ENCODE data around the gene FOXJ3. TPM values are rescaled to one million over a fixed set of nuclear protein-coding genes. Genes with fewer than 3 reads are reported as not detected.

Gene FOXJ3
- total RNA-seq, 1 experiment from 2014 or later = 55.3 TPM

DNA sequence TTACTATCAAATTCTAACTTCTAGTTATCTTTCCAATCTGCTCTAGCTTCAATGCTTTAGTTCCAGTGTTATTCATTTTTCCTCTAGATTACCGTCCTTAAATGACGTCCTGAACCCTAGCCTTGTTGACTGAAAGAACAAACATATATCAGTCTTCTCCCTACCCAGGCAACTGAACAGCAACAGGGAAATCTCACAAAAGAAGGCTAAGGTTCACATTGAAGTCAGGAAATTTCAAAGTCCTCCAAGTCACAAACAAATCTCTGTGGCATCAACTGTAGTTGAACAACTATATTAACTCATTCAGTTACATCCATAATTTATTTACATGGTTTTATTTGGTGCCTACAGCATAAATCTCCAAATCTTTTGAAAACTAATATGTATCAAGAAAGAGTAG, 19.5 kb downstream of the FOXJ3 start:
- Histone ChIP-seq H3K9me3 (ENCODE audit: control insufficient read depth, insufficient read depth, low read depth, low read length) (no peaks in the 10 kb centered on the region), H3K36me3 (ENCODE audit: control insufficient read depth, insufficient read depth, low read length) (no peaks in the 10 kb centered on the region), H3K4me3 (ENCODE audit: low read depth in 2 of 2, low read length in 2 of 2) (no peak overlapping the region), H3K27ac (ENCODE audit: low read length) (no peak overlapping the region), H3K27me3 (ENCODE audit: control insufficient read depth, insufficient read depth, low read length) (no peaks in the 10 kb centered on the region), H3K4me1 (ENCODE audit: control insufficient read depth, insufficient read depth, low read length) (peaks cover 18% of the 10 kb centered on the region)
- in situ Hi-C loops (cut with HindIII; ENCODE audit: low pct_unique_long_range_greater_than_20kb, low sequenced_read_pairs) (no loop called here), intact Hi-C loops (cut with micrococcal nuclease; ENCODE audit: unreplicated experiment) (loop anchor here (10.0 kb wide), 1 partner anchor 141 kb away; no protein-coding TSS in a partner anchor)
- TF ChIP-seq POLR2AphosphoS5 (IDR thresholded peaks at IDR 0.05; ENCODE audit: low read depth, low read length) = no peak
- no peak for TF ChIP-seq SIN3A (IDR thresholded peaks at IDR 0.05; ENCODE audit: borderline replicate concordance, insufficient read depth, low read depth, low read length)
- TF ChIP-seq, protein P1, sequence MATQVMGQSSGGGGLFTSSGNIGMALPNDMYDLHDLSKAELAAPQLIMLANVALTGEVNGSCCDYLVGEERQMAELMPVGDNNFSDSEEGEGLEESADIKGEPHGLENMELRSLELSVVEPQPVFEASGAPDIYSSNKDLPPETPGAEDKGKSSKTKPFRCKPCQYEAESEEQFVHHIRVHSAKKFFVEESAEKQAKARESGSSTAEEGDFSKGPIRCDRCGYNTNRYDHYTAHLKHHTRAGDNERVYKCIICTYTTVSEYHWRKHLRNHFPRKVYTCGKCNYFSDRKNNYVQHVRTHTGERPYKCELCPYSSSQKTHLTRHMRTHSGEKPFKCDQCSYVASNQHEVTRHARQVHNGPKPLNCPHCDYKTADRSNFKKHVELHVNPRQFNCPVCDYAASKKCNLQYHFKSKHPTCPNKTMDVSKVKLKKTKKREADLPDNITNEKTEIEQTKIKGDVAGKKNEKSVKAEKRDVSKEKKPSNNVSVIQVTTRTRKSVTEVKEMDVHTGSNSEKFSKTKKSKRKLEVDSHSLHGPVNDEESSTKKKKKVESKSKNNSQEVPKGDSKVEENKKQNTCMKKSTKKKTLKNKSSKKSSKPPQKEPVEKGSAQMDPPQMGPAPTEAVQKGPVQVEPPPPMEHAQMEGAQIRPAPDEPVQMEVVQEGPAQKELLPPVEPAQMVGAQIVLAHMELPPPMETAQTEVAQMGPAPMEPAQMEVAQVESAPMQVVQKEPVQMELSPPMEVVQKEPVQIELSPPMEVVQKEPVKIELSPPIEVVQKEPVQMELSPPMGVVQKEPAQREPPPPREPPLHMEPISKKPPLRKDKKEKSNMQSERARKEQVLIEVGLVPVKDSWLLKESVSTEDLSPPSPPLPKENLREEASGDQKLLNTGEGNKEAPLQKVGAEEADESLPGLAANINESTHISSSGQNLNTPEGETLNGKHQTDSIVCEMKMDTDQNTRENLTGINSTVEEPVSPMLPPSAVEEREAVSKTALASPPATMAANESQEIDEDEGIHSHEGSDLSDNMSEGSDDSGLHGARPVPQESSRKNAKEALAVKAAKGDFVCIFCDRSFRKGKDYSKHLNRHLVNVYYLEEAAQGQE (IDR thresholded peaks at IDR 0.05; ENCODE audit: insufficient read depth in 1 of 2, low read depth in 2 of 2, low read length in 1 of 2) = no peak
- no peak for TF ChIP-seq TCF7L2 (IDR thresholded peaks at IDR 0.05; ENCODE audit: low read depth, low read length)
- TF ChIP-seq, protein P2, sequence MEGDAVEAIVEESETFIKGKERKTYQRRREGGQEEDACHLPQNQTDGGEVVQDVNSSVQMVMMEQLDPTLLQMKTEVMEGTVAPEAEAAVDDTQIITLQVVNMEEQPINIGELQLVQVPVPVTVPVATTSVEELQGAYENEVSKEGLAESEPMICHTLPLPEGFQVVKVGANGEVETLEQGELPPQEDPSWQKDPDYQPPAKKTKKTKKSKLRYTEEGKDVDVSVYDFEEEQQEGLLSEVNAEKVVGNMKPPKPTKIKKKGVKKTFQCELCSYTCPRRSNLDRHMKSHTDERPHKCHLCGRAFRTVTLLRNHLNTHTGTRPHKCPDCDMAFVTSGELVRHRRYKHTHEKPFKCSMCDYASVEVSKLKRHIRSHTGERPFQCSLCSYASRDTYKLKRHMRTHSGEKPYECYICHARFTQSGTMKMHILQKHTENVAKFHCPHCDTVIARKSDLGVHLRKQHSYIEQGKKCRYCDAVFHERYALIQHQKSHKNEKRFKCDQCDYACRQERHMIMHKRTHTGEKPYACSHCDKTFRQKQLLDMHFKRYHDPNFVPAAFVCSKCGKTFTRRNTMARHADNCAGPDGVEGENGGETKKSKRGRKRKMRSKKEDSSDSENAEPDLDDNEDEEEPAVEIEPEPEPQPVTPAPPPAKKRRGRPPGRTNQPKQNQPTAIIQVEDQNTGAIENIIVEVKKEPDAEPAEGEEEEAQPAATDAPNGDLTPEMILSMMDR (IDR thresholded peaks at IDR 0.05) = no peak
- CTCF ChIA-PET = no interaction called here
- BruUV-seq (replicated peaks) = no TSS peak
- no peak for ATAC-seq
- POLR2A ChIA-PET = interaction anchor here (0.6 kb wide), 1 partner anchor 138 kb away, joined by 8 read pairs; no protein-coding TSS in a partner anchor
- no peak for DNase-seq (ENCODE audit: low read depth, low spot score)

DNA sequence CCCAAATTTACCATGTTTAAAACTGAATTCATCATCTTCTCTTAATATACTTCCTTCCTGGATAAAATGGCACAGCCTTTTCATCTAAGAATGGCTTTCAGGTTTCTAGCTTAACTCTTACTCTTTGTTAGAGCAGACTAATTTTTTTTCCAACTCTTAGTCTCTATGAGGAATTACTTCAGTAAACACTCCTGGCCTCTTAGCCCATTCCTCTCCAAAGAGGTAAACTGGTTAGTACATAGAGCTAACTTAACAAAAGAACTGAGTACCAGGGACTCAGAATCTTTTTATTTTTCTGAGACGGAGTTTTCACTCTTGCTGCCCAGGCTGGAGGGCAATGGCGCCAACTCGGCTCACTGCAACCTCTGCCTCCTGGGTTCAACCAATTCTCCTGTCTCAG, 21.1 kb downstream of the FOXJ3 start:
- H3K27me3 ChIP-seq (ENCODE audit: control insufficient read depth, insufficient read depth, low read length) = no peaks in the 10 kb centered on the region
- H3K4me1 ChIP-seq (ENCODE audit: control insufficient read depth, insufficient read depth, low read length) = peaks cover 9% of the 10 kb centered on the region; the same call in 1 of the 2 replicates
- TF ChIP-seq POLR2AphosphoS5 (IDR thresholded peaks at IDR 0.05; ENCODE audit: low read depth, low read length) (no peak), TCF7L2 (IDR thresholded peaks at IDR 0.05; ENCODE audit: low read depth, low read length) (no peak), SIN3A (IDR thresholded peaks at IDR 0.05; ENCODE audit: borderline replicate concordance, insufficient read depth, low read depth, low read length) (no peak)
- TF ChIP-seq, protein P2 (IDR thresholded peaks at IDR 0.05) = no peak
- TF ChIP-seq, protein P1 (IDR thresholded peaks at IDR 0.05; ENCODE audit: insufficient read depth in 1 of 2, low read depth in 2 of 2, low read length in 1 of 2) = no peak
- no peaks in the 10 kb centered on the region for H3K9me3 ChIP-seq (ENCODE audit: control insufficient read depth, insufficient read depth, low read depth, low read length)
- BruUV-seq (replicated peaks) = no TSS peak
- intact Hi-C loops (cut with micrococcal nuclease; ENCODE audit: unreplicated experiment) = loop anchor here (10.0 kb wide), 1 partner anchor 139 kb away; no protein-coding TSS in a partner anchor
- in situ Hi-C loops (cut with HindIII; ENCODE audit: low pct_unique_long_range_greater_than_20kb, low sequenced_read_pairs) = no loop called here
- no peak overlapping the region for H3K27ac ChIP-seq (ENCODE audit: low read length)
- no peak for DNase-seq (ENCODE audit: low read depth, low spot score)
- H3K36me3 ChIP-seq (ENCODE audit: control insufficient read depth, insufficient read depth, low read length) = no peaks in the 10 kb centered on the region
- ChIA-PET CTCF (no interaction called here), POLR2A (no interaction called here)
- no peak overlapping the region for H3K4me3 ChIP-seq (ENCODE audit: low read depth in 2 of 2, low read length in 2 of 2)
- ATAC-seq = no peak
